ENCODE results near the gene ALLC. TPM values are rescaled to one million over a fixed set of nuclear protein-coding genes. Genes with fewer than 3 reads are reported as not detected.

Gene ALLC
- total RNA-seq, 1 donor from 2014 or later: not detected

- Mint-ChIP-seq H3K4me1 (ENCODE audit: low read depth, unreplicated experiment) (no peaks in the 10 kb centered on the region), H3K4me3 (ENCODE audit: unreplicated experiment) (no peak overlapping the region), H3K36me3 (ENCODE audit: unreplicated experiment) (no peaks in the 10 kb centered on the region), H3K9me3 (ENCODE audit: unreplicated experiment) (no peaks in the 10 kb centered on the region), H3K27ac (ENCODE audit: unreplicated experiment) (no peak overlapping the region), H3K27me3 (ENCODE audit: unreplicated experiment) (no peaks in the 10 kb centered on the region)
- DNase-seq: no peak
- no peak for TF ChIP-seq CTCF (IDR thresholded peaks at IDR 0.05; ENCODE audit: partially characterized antibody, unreplicated experiment)
Measured at GRCh38 chr2:3679180-3679579, 21.2 kb downstream of the ALLC start.

GRCh38 chr2:3679616-3680393, 21.8 kb downstream of the ALLC start:
- Mint-ChIP-seq H3K4me3 (ENCODE audit: unreplicated experiment) (no peak overlapping the region), H3K27me3 (ENCODE audit: unreplicated experiment) (no peaks in the 10 kb centered on the region), H3K36me3 (ENCODE audit: unreplicated experiment) (no peaks in the 10 kb centered on the region), H3K27ac (ENCODE audit: unreplicated experiment) (no peak overlapping the region), H3K4me1 (ENCODE audit: low read depth, unreplicated experiment) (no peaks in the 10 kb centered on the region), H3K9me3 (ENCODE audit: unreplicated experiment) (no peaks in the 10 kb centered on the region)
- DNase-seq: no peak
- TF ChIP-seq CTCF (IDR thresholded peaks at IDR 0.05; ENCODE audit: partially characterized antibody, unreplicated experiment): no peak

GRCh38 chr2:3680548-3681345, 22.7 kb downstream of the ALLC start:
- no peaks in the 10 kb centered on the region for H3K9me3 Mint-ChIP-seq (ENCODE audit: unreplicated experiment)

GRCh38 chr2:3681625-3682024, 23.6 kb downstream of the ALLC start:
- Mint-ChIP-seq H3K9me3 (ENCODE audit: unreplicated experiment) (no peaks in the 10 kb centered on the region), H3K4me1 (ENCODE audit: low read depth, unreplicated experiment) (no peaks in the 10 kb centered on the region), H3K36me3 (ENCODE audit: unreplicated experiment) (peaks cover 3% of the 10 kb centered on the region), H3K27ac (ENCODE audit: unreplicated experiment) (no peak overlapping the region), H3K27me3 (ENCODE audit: unreplicated experiment) (no peaks in the 10 kb centered on the region), H3K4me3 (ENCODE audit: unreplicated experiment) (no peak overlapping the region)
- TF ChIP-seq CTCF (IDR thresholded peaks at IDR 0.05; ENCODE audit: partially characterized antibody, unreplicated experiment): no peak
- DNase-seq: no peak

More at GRCh38 chr2:3680548-3681345, 22.7 kb downstream of the ALLC start:
- DNase-seq: no peak
- no peaks in the 10 kb centered on the region for H3K27me3 Mint-ChIP-seq (ENCODE audit: unreplicated experiment)
- no peak overlapping the region for H3K27ac Mint-ChIP-seq (ENCODE audit: unreplicated experiment)
- H3K4me3 Mint-ChIP-seq (ENCODE audit: unreplicated experiment): no peak overlapping the region
- no peaks in the 10 kb centered on the region for H3K4me1 Mint-ChIP-seq (ENCODE audit: low read depth, unreplicated experiment)
- H3K36me3 Mint-ChIP-seq (ENCODE audit: unreplicated experiment): peaks cover 3% of the 10 kb centered on the region
- TF ChIP-seq CTCF (IDR thresholded peaks at IDR 0.05; ENCODE audit: partially characterized antibody, unreplicated experiment): no peak

GRCh38 chr2:3682811-3683210, 24.8 kb downstream of the ALLC start:
- Mint-ChIP-seq H3K36me3 (ENCODE audit: unreplicated experiment) (peaks cover 3% of the 10 kb centered on the region), H3K4me1 (ENCODE audit: low read depth, unreplicated experiment) (no peaks in the 10 kb centered on the region), H3K4me3 (ENCODE audit: unreplicated experiment) (no peak overlapping the region), H3K9me3 (ENCODE audit: unreplicated experiment) (no peaks in the 10 kb centered on the region), H3K27me3 (ENCODE audit: unreplicated experiment) (no peaks in the 10 kb centered on the region), H3K27ac (ENCODE audit: unreplicated experiment) (no peak overlapping the region)
- no peak for TF ChIP-seq CTCF (IDR thresholded peaks at IDR 0.05; ENCODE audit: partially characterized antibody, unreplicated experiment)
- no peak for DNase-seq
